ENCODE results near the gene RAB12.

RAB12 gene

DNA sequence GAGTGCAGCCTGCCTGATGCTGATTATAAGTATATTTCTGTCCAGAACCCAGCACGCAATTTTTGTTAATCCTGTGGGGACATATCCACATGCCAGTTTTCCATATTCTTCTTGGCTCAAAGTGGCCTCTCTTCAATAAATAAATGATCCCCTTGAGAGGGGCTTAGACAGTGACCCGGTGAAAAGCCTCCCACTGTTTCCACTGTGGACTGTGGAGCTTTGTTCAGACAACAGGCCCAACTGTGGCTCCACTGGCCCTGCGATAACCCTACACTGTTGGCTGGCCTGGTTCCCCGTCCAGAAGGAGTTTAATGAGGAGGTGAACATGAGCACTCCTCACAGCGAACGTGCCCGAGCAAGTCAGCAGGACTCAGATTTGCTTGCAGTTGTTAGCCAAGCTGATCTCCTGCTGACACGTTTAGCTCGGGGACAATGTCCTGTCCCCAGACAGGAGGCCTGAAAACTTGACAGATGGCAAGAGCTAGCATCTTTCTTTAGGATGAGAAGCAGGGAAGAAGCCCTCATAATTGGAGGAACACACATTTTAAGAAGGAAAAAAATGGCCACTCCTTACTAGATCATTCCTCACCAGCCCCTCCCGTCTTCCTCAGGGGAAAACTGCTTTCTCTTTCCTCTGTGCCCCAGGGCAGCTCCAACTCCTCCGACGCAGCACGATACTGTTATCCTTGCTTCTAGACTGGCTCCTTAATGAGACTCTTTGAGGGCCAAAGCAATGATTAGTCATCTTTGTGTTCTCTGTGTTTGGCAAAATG, 76.1 kb downstream of the RAB12 start:
- DNase-seq (ENCODE audit: low spot score): no peak

DNA sequence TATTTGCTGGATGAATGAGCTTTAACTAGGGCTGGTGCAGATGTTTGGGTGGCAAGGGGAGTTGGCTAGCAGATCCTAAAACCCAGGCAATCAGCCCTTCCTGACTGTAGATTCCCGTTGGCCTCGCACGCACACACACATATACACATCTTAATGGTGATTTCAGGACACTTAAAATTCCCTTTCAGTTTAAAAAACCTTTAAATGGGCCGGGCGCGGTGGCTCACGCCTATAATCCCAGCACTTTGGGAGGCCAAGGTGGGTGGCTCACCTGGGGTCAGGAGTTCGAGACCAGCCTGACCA, 76.6 kb downstream of the RAB12 start:
- no peak for DNase-seq (ENCODE audit: low spot score)

DNA sequence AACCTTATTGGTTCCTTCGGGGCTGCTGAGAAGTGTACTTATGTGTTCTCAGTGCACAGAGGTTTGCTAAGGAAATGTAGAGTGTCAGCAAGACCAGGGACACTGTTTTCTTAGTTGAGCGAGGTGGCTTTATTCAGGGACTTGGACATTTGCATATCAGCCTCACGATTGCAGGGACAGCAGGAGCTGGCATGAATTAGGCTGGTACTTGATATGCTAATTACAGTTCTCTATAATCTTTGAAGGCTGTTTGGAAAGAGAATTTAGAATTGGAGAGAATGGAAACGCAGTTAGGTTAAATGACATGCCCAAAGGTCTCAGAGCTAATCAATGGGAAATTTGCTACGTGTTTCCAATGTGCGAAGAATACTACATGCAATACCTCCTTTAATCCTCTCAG, 77.4 kb downstream of the RAB12 start:
- no peak for DNase-seq (ENCODE audit: low spot score)

DNA sequence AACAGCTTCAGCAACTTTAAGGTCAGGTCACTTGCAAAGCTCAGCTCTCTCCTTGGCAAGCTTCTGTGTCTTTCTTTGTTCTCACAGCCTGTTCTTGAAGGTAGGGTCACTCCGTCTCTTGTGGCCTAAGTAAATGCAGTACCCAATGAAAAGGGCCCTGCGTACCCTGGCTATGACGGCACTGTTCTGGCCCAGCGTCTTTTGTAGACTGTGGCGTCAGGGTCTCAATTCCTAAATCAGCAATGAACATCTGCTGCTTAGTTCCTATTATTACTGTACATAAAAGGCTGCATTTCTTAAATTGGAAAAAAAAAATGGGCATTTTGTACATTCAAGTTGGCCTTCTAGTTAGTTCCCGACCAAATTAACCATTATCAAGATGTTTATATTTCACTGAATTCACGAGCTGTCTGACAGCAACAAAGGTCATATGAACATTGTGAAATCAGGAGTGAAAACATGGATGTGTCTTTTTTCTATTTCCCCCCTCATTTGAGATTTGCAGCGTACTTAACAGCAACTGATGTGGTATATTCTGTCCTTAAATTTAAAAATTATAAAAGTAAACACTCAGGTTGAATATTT, 79.1 kb downstream of the RAB12 start:
- DNase-seq (ENCODE audit: low spot score): no peak

DNA sequence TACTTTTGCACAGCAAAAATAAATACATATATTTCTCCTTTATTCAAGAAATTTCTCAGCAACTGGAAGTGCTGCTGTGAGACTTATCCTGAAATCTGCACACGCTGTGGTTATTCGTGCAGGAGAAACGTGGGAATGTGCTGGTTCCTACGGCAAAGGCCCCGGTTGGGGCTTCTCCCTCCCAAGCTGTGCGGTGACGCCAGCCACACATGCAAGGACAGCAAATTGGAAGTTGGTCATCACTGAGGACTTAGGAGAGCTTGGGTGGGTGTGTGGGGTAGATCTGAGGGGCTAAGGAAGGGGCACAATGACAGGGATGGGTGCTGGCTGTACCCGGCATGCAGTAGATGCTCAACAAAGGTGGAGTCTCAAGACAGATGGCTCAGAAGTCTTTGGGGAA, 79.6 kb downstream of the RAB12 start:
- no peak for DNase-seq (ENCODE audit: low spot score)

Data from HuH-7.5 (cell line).